H9 (cell line): ENCODE measurements around the gene FCSK. TPM values are rescaled to one million over a fixed set of nuclear protein-coding genes. Genes with fewer than 3 reads are reported as not detected.

Experiments used
- DNase-seq: peaks from one replicate; pipeline ENCODE4 v3.0.0-alpha.2; 2017
- H2AFZ ChIP-seq: one replicate; pipeline ENCODE4 v1.6.1; 2013; ENCODE audit warnings: mild to moderate bottlenecking, low read length, control low read depth, moderate library complexity
- H2AK5ac ChIP-seq: 2 replicates; pipeline ENCODE4 v1.6.1; 2013; ENCODE audit warnings: low read length, control low read depth, mixed read lengths; ENCODE audit not compliant: insufficient read length
- H2BK120ac ChIP-seq: one replicate; pipeline ENCODE4 v1.6.1; 2013; ENCODE audit warnings: low read depth, mild to moderate bottlenecking, low read length, control low read depth, inconsistent platforms; ENCODE audit not compliant: poor library complexity, severe bottlenecking
- H2BK12ac ChIP-seq: 2 replicates; pipeline ENCODE4 v1.6.1; 2013; ENCODE audit warnings: low read length, control low read depth, mixed read lengths, low read depth; ENCODE audit not compliant: insufficient read length
- H2BK15ac ChIP-seq: 2 replicates; pipeline ENCODE4 v1.6.1; 2013; ENCODE audit warnings: low read depth, low read length, control low read depth
- H2BK20ac ChIP-seq: one replicate; pipeline ENCODE4 v1.6.1; 2013; ENCODE audit warnings: low read depth, mild to moderate bottlenecking, low read length, control low read depth, inconsistent platforms; ENCODE audit not compliant: poor library complexity, severe bottlenecking
- H2BK5ac ChIP-seq: 2 replicates; pipeline ENCODE4 v1.6.1; 2013; ENCODE audit warnings: low read length, control low read depth, mixed read lengths; ENCODE audit not compliant: insufficient read length
- H3K14ac ChIP-seq: 2 replicates; pipeline ENCODE4 v1.6.1; 2013; ENCODE audit warnings: low read length, control low read depth; ENCODE audit not compliant: insufficient read depth
- H3K18ac ChIP-seq: 2 replicates; pipeline ENCODE4 v1.6.1; 2013; ENCODE audit warnings: low read depth, mild to moderate bottlenecking, mixed read lengths, low read length, control low read depth; ENCODE audit not compliant: insufficient read length
- H3K23ac ChIP-seq: 2 replicates; pipeline ENCODE4 v1.6.1; 2013; ENCODE audit warnings: low read length, control low read depth, mixed read lengths, low read depth; ENCODE audit not compliant: insufficient read length
- H3K23me2 ChIP-seq: 2 replicates; pipeline ENCODE4 v1.6.1; 2013; ENCODE audit warnings: low read depth, mild to moderate bottlenecking, mixed read lengths, low read length, control low read depth; ENCODE audit not compliant: insufficient read length, poor library complexity, severe bottlenecking
- H3K27ac ChIP-seq: 2 replicates; pipeline ENCODE4 v1.5.1; 2013; ENCODE audit warnings: low read length, control low read depth, mixed read lengths, low read depth; ENCODE audit not compliant: insufficient read length
- H3K27me3 ChIP-seq: 2 replicates; pipeline ENCODE4 v1.6.1; 2013; ENCODE audit warnings: low read length, control low read depth, inconsistent platforms; ENCODE audit not compliant: insufficient read depth
- H3K4ac ChIP-seq: 2 replicates; pipeline ENCODE4 v1.6.1; 2013; ENCODE audit warnings: low read depth, mild to moderate bottlenecking, control low read depth, inconsistent platforms, low read length, moderate library complexity
- H3K4me1 ChIP-seq: 2 replicates; pipeline ENCODE4 v1.6.1; 2013; ENCODE audit warnings: low read length, control low read depth, inconsistent platforms; ENCODE audit not compliant: insufficient read depth
- H3K4me2 ChIP-seq: 2 replicates; pipeline ENCODE4 v1.6.1; 2013; ENCODE audit warnings: low read length, control low read depth, mixed read lengths; ENCODE audit not compliant: insufficient read length, insufficient read depth
- H3K56ac ChIP-seq: 2 replicates; pipeline ENCODE4 v1.6.1; 2013; ENCODE audit warnings: low read depth, mild to moderate bottlenecking, mixed read lengths, low read length, control low read depth; ENCODE audit not compliant: insufficient read length
- H3K79me1 ChIP-seq: 2 replicates; pipeline ENCODE4 v1.6.1; 2013; ENCODE audit warnings: low read depth, mild to moderate bottlenecking, moderate library complexity, low read length, control low read depth, inconsistent platforms; ENCODE audit not compliant: insufficient read depth, poor library complexity, severe bottlenecking
- H3K79me2 ChIP-seq: 2 replicates; pipeline ENCODE4 v1.6.1; 2013; ENCODE audit warnings: low read length, control low read depth, inconsistent platforms; ENCODE audit not compliant: insufficient read depth
- H3K9ac ChIP-seq: 2 replicates; pipeline ENCODE4 v1.6.1; 2013; ENCODE audit warnings: low read length, control low read depth, mixed read lengths; ENCODE audit not compliant: insufficient read length; ENCODE audit errors: extremely low read depth
- H3K9me3 ChIP-seq: one replicate; pipeline ENCODE4 v1.6.1; 2013; ENCODE audit warnings: low read depth, low read length, inconsistent platforms; ENCODE audit not compliant: control insufficient read depth
- H3T11ph ChIP-seq: one replicate; pipeline ENCODE4 v1.6.1; 2013; ENCODE audit warnings: mild to moderate bottlenecking, low read length, control low read depth, inconsistent platforms
- H4K20me1 ChIP-seq: one replicate; pipeline ENCODE4 v1.6.1; 2013; ENCODE audit not compliant: control insufficient read depth, insufficient read length, insufficient read depth
- H4K5ac ChIP-seq: 2 replicates; pipeline ENCODE4 v1.6.1; 2013; ENCODE audit warnings: low read depth, mild to moderate bottlenecking, mixed read lengths, low read length, control low read depth; ENCODE audit not compliant: insufficient read length
- H4K8ac ChIP-seq: replicated peaks from 2 replicates; pipeline ENCODE4 v1.6.1; 2013; ENCODE audit warnings: low read length, control low read depth, mixed read lengths, low read depth; ENCODE audit not compliant: insufficient read length
- H4K91ac ChIP-seq: 2 replicates; pipeline ENCODE4 v1.6.1; 2013; ENCODE audit warnings: low read depth, mild to moderate bottlenecking, moderate library complexity, mixed read lengths, low read length, control low read depth; ENCODE audit not compliant: insufficient read length
- H3K27ac Mint-ChIP-seq, 3 experiments: 2 replicates in 2 of 3; 3 replicates in 1 of 3; pipeline ENCODE4 v1.8.0; 2020 to 2021; ENCODE audit warnings: mixed read lengths in 3 of 3, mild to moderate bottlenecking in 1 of 3, moderate library complexity in 1 of 3
- H3K27me3 Mint-ChIP-seq: 2 replicates; pipeline ENCODE4 v1.8.0; 2021; ENCODE audit warnings: low read depth, mild to moderate bottlenecking, moderate library complexity, mixed read lengths
- H3K36me3 Mint-ChIP-seq, 3 experiments: 2 replicates in 2 of 3; 3 replicates in 1 of 3; pipeline ENCODE4 v1.8.0; 2020 to 2021; ENCODE audit warnings: low read depth in 3 of 3, mixed read lengths in 3 of 3; ENCODE audit not compliant: insufficient read depth in 1 of 3
- H3K4me1 Mint-ChIP-seq, 2 experiments: 2 replicates each; pipeline ENCODE4 v1.8.0; 2020; ENCODE audit warnings: mixed read lengths in 2 of 2
- H3K4me3 Mint-ChIP-seq, 2 experiments: 2 replicates in 1 of 2; 3 replicates in 1 of 2; pipeline ENCODE4 v1.8.0; 2020 to 2021; ENCODE audit warnings: mild to moderate bottlenecking in 2 of 2, mixed read lengths in 2 of 2, moderate library complexity in 1 of 2
- H3K9me3 Mint-ChIP-seq, 2 experiments: 2 replicates in 1 of 2; 3 replicates in 1 of 2; pipeline ENCODE4 v1.8.0; 2020; ENCODE audit warnings: mild to moderate bottlenecking in 2 of 2, mixed read lengths in 2 of 2, moderate library complexity in 1 of 2
- CTCF ChIP-seq: fragments of 200-600 bp; sonication (generic); conservative IDR thresholded peaks from 3 replicates; pipeline ENCODE4 v1.8.0; 2021; ENCODE audit warnings: antibody characterized with exemption, mild to moderate bottlenecking
- WGBS: extraction: QIAGEN DNeasy Blood & Tissue Kit; methylation state at CpG from one replicate; pipeline ENCODE4 v1.1.7; 2013; ENCODE audit warnings: missing lambda C conversion rate, low lambda C conversion rate, mixed read lengths; ENCODE audit not compliant: insufficient read length; ENCODE audit errors: extremely low coverage; 5-methylcytosine and 5-hydroxymethylcytosine counted together
- total RNA-seq: library from RNA; stranded (reverse); gene quantifications from 2 replicates; pipeline ENCODE4 v1.2.1, GENCODE V29; 2021

Gene FCSK
- total RNA-seq, 1 experiment from 2014 or later = 6.5 TPM

DNA sequence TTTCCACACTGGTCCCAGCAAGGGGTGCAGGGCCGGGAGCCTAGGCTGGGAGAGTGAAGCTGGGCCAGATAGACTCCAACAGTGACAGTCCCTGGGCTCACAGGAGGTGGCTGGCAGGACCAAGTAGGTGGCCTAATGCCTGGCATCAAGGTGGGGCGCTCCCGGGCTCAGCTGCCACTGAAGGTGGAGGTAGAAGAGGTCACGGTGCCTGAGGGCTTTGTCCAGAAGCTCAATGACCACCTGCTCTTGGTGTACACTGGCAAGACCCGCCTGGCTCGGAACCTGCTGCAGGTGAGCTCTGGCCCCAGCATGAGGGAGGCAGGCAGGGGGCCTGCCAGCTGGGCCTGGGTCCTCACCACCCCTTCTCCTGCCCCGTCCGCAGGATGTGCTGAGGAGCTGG is 23.8 kb downstream of the FCSK start:
- no peak overlapping the region for H2BK5ac ChIP-seq
- peak overlapping the region; percentile 16; the same call in 1 of the 2 replicates for H3K14ac ChIP-seq
- H4K91ac ChIP-seq = no peak overlapping the region
- H3K27ac ChIP-seq = no peak overlapping the region
- no peak overlapping the region for H3K9ac ChIP-seq
- H3K27me3 Mint-ChIP-seq = no peaks in the 10 kb centered on the region
- TF ChIP-seq CTCF = no peak
- no peak overlapping the region for H3K23ac ChIP-seq
- no peak overlapping the region for H4K5ac ChIP-seq
- no peak overlapping the region for H2BK12ac ChIP-seq
- WGBS = no CpG with 5 or more reads among the region's 8 CpGs
- peaks cover 0 to 19% (median 19%) of the 10 kb centered on the region in 3 experiments; a peak in 5 of 7 replicates for H3K36me3 Mint-ChIP-seq
- H4K8ac ChIP-seq = no peak overlapping the region
- no peak overlapping the region for H3K4me3 Mint-ChIP-seq
- H2BK20ac ChIP-seq = no peak overlapping the region
- no peak overlapping the region for H3K4ac ChIP-seq
- no peak for DNase-seq
- H3K9me3 ChIP-seq = no peaks in the 10 kb centered on the region
- no peak overlapping the region for H2BK120ac ChIP-seq
- no peaks in the 10 kb centered on the region for H3K79me1 ChIP-seq
- H3K56ac ChIP-seq = no peak overlapping the region
- no peak overlapping the region for H3T11ph ChIP-seq
- no peak overlapping the region for H2AK5ac ChIP-seq
- H3K18ac ChIP-seq = no peak overlapping the region
- no peaks in the 10 kb centered on the region for H3K79me2 ChIP-seq
- no peak overlapping the region for H3K4me2 ChIP-seq
- H4K20me1 ChIP-seq = peaks cover 3% of the 10 kb centered on the region
- no peaks in the 10 kb centered on the region for H3K9me3 Mint-ChIP-seq
- H3K23me2 ChIP-seq = no peaks in the 10 kb centered on the region
- H2BK15ac ChIP-seq = no peak overlapping the region
- H3K27ac Mint-ChIP-seq = peak overlapping the region in 1 of 3 experiments; percentile 77; a peak in 1 of 7 replicates
- H3K4me1 ChIP-seq = no peaks in the 10 kb centered on the region; the same call in 1 of the 2 replicates
- peaks cover 4 to 8% of the 10 kb centered on the region in 2 experiments; a peak in 3 of 4 replicates for H3K4me1 Mint-ChIP-seq
- H3K27me3 ChIP-seq = no peaks in the 10 kb centered on the region
- H2AFZ ChIP-seq = no peak overlapping the region
